Coronary artery (tissue), 2 donors: ENCODE measurements around the gene MACROD2.

Source experiments
- DNase-seq: peaks from one replicate; pipeline ENCODE4 v3.0.0-alpha.2; 2017; ENCODE audit warnings: low spot score
- H3K27ac ChIP-seq, 2 donors: fragments of 200-600 bp; sonication (generic); one replicate each; pipeline ENCODE4 v1.5.1; 2016 to 2019
- H3K4me3 ChIP-seq: fragments of 200-600 bp; sonication (generic); 2 replicates; pipeline ENCODE4 v1.5.1; 2016; ENCODE audit warnings: mild to moderate bottlenecking, moderate library complexity
- TF ChIP-seq, protein P1 (sequence below): fragments of 200-600 bp; sonication (generic); IDR thresholded peaks from one replicate; pipeline ENCODE4 v1.5.1; 2019; ENCODE audit warnings: antibody characterized with exemption

Gene MACROD2

DNA sequence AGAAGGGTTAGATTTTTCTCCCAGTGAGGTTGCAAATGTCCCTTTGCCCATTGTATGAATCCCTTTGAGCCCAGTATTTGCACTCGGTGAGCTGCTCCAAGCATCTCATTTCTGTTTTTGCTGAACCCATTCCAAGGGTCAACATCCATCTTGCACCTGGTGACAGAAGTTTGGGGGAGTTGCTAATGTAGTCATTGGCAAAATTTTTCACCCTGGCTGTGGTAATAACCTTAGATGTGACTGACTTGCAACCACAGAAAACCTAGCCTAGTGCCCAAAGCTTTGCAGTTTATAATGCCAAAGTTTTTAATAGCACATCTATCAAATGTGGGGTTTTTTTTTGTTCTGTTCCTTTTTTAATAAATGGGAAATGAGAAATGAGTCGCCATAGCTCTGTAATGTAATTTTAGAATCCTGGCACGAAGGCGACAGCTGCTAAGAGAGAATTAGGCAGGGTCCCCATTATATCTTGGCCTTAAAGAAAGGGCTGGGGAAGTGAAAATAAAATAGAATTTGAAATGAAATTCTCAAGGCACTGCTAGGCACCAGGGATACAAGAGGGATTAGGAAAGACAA, 1895.2 kb downstream of the MACROD2 start:
- TF ChIP-seq, protein P1, sequence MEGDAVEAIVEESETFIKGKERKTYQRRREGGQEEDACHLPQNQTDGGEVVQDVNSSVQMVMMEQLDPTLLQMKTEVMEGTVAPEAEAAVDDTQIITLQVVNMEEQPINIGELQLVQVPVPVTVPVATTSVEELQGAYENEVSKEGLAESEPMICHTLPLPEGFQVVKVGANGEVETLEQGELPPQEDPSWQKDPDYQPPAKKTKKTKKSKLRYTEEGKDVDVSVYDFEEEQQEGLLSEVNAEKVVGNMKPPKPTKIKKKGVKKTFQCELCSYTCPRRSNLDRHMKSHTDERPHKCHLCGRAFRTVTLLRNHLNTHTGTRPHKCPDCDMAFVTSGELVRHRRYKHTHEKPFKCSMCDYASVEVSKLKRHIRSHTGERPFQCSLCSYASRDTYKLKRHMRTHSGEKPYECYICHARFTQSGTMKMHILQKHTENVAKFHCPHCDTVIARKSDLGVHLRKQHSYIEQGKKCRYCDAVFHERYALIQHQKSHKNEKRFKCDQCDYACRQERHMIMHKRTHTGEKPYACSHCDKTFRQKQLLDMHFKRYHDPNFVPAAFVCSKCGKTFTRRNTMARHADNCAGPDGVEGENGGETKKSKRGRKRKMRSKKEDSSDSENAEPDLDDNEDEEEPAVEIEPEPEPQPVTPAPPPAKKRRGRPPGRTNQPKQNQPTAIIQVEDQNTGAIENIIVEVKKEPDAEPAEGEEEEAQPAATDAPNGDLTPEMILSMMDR = no peak
- H3K4me3 ChIP-seq = no peak overlapping the region
- no peak overlapping the region for H3K27ac ChIP-seq
- no peak for DNase-seq

- DNase-seq = no peak
- TF ChIP-seq, protein P1 = no peak
Measured at GRCh38 chr20:15895126-15895525, 1899.8 kb downstream of the MACROD2 start.

GRCh38 chr20:15895560-15896084, 1900.3 kb downstream of the MACROD2 start:
- DNase-seq = no peak

More at GRCh38 chr20:15895126-15895525, 1899.8 kb downstream of the MACROD2 start:
- no peak overlapping the region for H3K27ac ChIP-seq
- no peak overlapping the region for H3K4me3 ChIP-seq

DNA sequence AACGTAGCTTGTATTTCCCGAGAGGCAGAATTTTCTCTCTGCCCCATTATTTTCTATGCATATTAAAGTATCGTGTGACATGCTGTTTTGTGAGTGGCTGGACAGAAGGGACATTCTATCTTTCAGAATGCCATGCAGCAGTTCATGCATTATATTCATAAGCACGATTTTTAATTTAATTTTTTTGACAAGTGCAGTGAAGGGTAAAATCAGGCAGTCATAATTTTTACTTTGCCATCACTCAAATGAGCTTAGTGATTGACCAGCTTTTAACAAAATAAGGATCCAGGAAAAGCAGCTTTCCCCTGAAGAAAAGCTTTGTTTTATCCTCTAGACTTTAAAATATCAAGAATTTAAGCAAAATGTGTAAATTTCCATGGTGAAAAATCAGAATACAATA, 1904.7 kb downstream of the MACROD2 start:
- no peak overlapping the region for H3K27ac ChIP-seq
- no peak overlapping the region for H3K4me3 ChIP-seq
- TF ChIP-seq, protein P1 = no peak
- no peak for DNase-seq

More at GRCh38 chr20:15895560-15896084, 1900.3 kb downstream of the MACROD2 start:
- TF ChIP-seq, protein P1 = no peak
- Histone ChIP-seq H3K4me3 (no peak overlapping the region), H3K27ac (no peak overlapping the region)

- TF ChIP-seq, protein P1 = no peak
- Histone ChIP-seq H3K4me3 (no peak overlapping the region), H3K27ac (no peak overlapping the region)
- no peak for DNase-seq
Measured at GRCh38 chr20:15900443-15900842, 1905.1 kb downstream of the MACROD2 start.

GRCh38 chr20:15902493-15902892, 1907.2 kb downstream of the MACROD2 start:
- no peak for DNase-seq
- TF ChIP-seq, protein P1 = no peak
- no peak overlapping the region for H3K4me3 ChIP-seq
- H3K27ac ChIP-seq = no peak overlapping the region

DNA sequence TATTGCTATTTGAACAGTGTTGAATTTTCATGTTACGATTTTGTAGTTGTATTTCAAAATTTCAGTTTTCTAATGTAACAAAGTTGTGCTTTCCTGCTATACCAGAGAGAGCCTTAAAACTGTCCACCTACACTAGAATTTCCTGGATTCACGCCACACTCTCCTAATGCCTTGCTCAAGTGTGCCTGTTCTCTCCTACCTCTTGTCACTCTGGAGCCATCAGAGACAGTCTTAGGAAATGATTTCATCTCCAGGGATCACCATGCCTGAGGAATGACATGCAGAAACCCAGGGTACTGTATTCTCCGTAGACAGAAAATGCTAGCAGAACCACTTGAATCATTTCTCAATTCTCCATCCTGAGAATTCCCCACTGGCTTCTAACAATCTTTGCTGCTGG, 1910.3 kb downstream of the MACROD2 start:
- TF ChIP-seq, protein P1 = no peak
- H3K27ac ChIP-seq = no peak overlapping the region
- DNase-seq = no peak

More for the DNA sequence above, 1910.3 kb downstream of the MACROD2 start:
- H3K4me3 ChIP-seq = no peak overlapping the region
